Measurements from ENCODE around the gene CNOT4.

Gene CNOT4, protein sequence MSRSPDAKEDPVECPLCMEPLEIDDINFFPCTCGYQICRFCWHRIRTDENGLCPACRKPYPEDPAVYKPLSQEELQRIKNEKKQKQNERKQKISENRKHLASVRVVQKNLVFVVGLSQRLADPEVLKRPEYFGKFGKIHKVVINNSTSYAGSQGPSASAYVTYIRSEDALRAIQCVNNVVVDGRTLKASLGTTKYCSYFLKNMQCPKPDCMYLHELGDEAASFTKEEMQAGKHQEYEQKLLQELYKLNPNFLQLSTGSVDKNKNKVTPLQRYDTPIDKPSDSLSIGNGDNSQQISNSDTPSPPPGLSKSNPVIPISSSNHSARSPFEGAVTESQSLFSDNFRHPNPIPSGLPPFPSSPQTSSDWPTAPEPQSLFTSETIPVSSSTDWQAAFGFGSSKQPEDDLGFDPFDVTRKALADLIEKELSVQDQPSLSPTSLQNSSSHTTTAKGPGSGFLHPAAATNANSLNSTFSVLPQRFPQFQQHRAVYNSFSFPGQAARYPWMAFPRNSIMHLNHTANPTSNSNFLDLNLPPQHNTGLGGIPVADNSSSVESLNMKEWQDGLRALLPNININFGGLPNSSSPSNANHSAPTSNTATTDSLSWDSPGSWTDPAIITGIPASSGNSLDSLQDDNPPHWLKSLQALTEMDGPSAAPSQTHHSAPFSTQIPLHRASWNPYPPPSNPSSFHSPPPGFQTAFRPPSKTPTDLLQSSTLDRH

DNA sequence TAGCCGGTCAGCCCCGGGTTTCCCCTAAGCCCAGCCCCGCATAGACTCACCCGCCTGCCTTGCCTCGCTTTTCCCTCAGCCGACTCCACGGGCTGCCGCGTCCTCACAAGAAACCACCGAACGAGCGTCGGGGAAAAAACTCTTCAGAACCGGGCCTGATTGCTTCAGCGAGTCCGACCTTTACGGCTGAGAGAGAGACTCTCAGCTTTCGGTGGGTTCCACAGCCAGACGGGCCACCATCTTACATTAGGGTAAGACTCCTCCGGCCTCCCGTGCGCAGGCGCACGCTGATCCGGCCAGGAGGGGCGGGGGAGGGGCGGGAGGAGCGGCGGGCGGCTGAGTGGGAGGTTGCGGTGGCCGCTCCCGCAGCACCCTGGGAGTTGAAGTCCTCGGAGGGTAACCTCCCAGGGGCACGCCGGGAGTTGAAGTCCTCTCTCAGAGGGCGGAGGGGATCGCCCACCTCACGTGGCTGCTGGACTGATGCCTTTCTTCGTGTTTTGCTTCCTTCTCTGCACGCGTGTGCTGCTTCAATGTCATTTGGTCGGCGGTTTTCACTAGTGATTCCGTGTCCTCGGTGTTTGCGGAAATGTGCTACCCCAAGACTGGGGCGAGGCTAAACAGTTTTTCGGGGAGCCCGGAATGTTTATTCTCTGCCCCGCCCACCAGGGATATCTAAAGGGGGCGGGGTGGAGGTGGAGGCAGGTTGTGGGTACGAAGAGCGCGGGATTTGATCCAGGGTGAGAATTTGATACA lies at the start of gene CNOT4:
Gene CNOT4 (minus strand): TSS at position 264 of the 753 bp plus-strand sequence. CDS start 71,771 bp downstream, outside the sequence.
- peak within 1 kb of the TSS; percentile 81 for H3K27ac ChIP-seq

DNA sequence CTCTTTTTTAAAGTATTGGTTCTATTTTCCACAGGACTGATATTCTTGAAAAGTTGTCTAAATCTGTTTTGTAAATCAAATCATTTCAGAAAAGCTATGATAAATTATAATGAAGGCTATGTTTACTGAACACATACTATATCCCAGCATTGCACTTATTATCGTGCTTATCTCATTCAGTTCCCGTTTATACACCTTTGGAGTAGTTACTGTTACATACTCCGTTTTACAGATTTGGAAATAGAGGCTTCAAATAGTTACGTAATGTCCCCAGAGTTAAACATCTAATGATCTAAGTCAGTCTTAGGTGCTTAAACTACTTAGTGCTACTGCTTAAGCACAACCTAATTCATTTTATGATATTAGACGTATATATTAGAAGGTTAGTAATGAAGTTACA lies 49.0 kb upstream of the CNOT4 start:
- H3K27ac ChIP-seq: no peak overlapping the region
- TF ChIP-seq, protein P1, sequence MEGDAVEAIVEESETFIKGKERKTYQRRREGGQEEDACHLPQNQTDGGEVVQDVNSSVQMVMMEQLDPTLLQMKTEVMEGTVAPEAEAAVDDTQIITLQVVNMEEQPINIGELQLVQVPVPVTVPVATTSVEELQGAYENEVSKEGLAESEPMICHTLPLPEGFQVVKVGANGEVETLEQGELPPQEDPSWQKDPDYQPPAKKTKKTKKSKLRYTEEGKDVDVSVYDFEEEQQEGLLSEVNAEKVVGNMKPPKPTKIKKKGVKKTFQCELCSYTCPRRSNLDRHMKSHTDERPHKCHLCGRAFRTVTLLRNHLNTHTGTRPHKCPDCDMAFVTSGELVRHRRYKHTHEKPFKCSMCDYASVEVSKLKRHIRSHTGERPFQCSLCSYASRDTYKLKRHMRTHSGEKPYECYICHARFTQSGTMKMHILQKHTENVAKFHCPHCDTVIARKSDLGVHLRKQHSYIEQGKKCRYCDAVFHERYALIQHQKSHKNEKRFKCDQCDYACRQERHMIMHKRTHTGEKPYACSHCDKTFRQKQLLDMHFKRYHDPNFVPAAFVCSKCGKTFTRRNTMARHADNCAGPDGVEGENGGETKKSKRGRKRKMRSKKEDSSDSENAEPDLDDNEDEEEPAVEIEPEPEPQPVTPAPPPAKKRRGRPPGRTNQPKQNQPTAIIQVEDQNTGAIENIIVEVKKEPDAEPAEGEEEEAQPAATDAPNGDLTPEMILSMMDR (conservative IDR thresholded peaks at IDR 0.05): no peak

More for the DNA sequence above, at the start of gene CNOT4:
- peak; percentile 99 for TF ChIP-seq ZFX (IDR thresholded peaks at IDR 0.05)
- TF ChIP-seq, protein P1 (conservative IDR thresholded peaks at IDR 0.05): no peak

DNA sequence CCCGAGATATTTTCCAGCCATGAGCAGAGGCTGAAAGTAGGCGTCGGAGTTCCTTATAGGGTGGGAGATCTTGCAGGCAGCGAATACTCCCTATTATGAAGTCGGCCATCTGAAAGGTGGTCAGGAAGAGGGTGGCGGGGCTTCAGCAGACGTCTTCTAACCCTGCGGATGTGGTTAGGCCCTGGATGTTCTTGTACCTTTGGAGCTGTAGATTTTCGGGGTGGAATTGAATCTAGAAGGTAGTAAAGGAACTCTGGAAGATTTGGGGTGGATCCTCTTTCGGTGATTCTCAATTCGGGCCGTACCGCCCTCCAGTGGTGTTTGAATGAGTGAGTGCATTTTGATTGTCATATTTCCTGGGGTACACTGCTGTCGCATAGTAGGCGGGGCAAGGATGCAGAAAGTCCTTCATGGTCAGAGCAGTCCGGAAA lies 48.5 kb upstream of the CNOT4 start:
- TF ChIP-seq, protein P1 (conservative IDR thresholded peaks at IDR 0.05): peak; percentile 86
- peak; percentile 37; the same call in 1 of the 2 replicates for TF ChIP-seq ZFX (IDR thresholded peaks at IDR 0.05)
- H3K27ac ChIP-seq: peak overlapping the region; percentile 93

DNA sequence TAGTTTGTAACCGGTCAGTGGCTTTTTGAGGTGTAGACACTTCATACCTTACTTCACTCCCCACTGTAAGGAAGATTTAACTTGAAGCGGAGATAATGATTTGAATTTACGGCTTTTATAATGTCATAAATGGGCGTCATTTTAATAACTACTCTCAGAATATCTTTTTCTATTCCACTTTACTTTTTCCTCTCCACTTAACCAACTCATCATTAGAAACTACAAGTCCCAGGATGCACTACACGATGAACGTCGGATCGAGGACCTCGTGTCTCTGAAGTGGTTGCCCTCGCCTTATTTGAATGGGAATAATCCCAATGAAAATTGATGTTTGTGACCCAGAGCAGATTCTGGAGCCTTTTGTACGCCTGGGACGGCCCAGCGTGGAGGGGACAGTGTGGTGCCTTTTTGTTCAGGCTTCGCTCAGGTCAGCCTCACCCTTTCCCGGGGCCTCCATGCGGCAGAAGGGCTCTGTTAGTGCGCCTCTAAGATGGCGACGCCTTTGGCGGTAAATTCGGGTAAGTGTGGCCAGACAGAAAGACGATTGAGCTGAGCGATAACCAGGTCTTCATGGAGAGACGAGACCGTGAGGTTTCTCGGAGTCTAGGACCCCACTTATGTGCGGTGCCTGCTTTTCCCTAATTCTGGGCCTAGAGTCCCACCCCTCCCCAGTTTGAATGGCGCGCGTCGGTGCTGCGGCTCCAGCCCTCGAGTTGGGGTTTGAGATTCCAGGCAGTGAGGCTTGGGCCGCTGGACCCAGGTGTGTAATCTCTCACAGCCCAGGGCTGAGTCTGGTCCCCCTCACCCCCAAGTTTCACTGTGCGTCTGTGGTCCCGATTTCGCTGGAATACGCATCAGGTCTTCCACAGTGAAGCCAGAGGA lies 47.8 kb upstream of the CNOT4 start, which contains the start of gene NUP205:
Gene NUP205 (plus strand): TSS at position 463 of the 882 bp plus-strand sequence. CDS start 28 bp downstream, at position 491.
- peak within 1 kb of the TSS; percentile 93 for H3K27ac ChIP-seq
- TF ChIP-seq, protein P1 (conservative IDR thresholded peaks at IDR 0.05): no peak
- TF ChIP-seq ZFX (IDR thresholded peaks at IDR 0.05): peak; percentile 66; the same call in 1 of the 2 replicates

DNA sequence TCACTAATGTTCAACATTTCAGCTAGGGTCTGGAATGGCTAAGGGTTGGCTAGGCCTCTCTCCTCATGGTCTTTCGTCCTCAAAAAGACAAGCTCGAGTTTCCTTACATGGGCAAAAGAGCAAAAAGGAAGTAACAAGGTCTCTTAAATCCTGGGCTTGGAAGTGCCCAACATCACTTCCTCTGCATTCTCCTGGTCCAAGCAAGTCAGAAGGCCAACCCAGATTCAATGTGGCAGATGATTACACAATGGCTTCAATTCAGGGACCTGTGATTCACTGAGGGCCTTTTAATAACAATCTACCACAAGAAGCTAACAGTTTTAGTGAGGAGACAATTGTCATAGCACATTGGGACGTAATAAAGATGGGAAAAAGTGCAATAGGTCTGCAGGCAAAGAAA lies 43.4 kb upstream of the CNOT4 start:
- H3K27ac ChIP-seq: no peak overlapping the region
- TF ChIP-seq, protein P1 (conservative IDR thresholded peaks at IDR 0.05): no peak
- no peak for TF ChIP-seq ZFX (IDR thresholded peaks at IDR 0.05)

DNA sequence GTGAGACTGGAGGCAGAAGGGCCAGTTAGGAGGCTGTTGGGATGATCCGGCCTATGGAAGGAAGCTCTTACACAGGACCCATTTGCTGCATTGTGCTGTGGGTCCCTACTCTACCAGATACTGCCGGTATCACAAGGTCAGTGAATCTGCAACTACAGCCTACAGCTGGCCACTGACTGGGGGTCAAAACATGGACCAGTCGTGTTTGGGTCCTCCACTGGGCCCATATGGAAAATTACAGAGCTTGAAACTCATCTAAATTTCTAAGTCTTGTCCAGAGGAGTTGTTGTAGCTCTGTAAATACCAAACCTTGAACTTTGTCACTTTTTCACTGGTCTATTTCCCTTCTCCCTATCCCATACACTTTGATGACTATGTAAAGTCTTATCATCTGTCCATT lies 42.2 kb upstream of the CNOT4 start:
- TF ChIP-seq, protein P1 (conservative IDR thresholded peaks at IDR 0.05): no peak
- TF ChIP-seq ZFX (IDR thresholded peaks at IDR 0.05): no peak
- H3K27ac ChIP-seq: no peak overlapping the region
